ENCODE measurements around the gene KIF14. TPM values are rescaled to one million over a fixed set of nuclear protein-coding genes. Genes with fewer than 3 reads are reported as not detected.
"Not testable (repeated sequence)": the region's sequence is repeated elsewhere in the genome, so short reads cannot be mapped to it uniquely, and the experiment has no call there.

KIF14 gene
- polyA plus RNA-seq, 3 donors, result 0.03 to 0.18 (median 0.05) TPM

DNA sequence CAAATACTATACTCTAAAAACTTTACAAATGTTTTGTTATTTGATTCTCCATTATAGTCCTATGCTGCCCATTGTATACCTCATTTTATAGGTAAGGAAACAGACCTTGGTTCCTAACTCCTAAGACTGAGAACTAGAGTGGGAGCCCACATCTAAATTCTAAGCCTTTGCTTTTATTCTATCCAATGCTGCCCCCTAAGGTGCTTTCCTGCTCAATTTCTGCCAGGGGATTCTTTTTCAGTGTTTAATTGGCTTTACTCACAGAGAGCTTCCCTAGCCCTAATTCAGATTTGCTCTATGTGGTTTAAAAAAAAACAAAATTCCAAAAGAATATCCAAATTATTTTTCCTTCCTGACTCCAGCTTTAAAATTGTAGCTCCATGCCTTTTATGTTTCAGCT lies 64.5 kb downstream of the KIF14 start:
- Histone ChIP-seq H3K27me3 (ENCODE audit: control insufficient read depth in 2 of 2, insufficient read depth in 2 of 2, low read length in 2 of 2) (no peaks in the 10 kb centered on the region), H3K36me3 (replicated peaks in 1 of 2; ENCODE audit: control insufficient read depth in 1 of 2, insufficient read depth in 2 of 2, low read length in 2 of 2) (peaks cover 37 to 78% of the 10 kb centered on the region in 2 donors), H2AFZ (ENCODE audit: insufficient read depth, low read depth, low read length, poor library complexity, severe bottlenecking) (no peak overlapping the region), H3K4me2 (replicated peaks; ENCODE audit: extremely low read depth, low read length, poor library complexity, severe bottlenecking) (no peak overlapping the region), H3K27ac (ENCODE audit: low read depth in 1 of 2, low read length in 2 of 2) (no peak overlapping the region), H3K4me1 (ENCODE audit: control insufficient read depth in 1 of 2, insufficient read depth in 2 of 2, low read length in 2 of 2) (no peaks in the 10 kb centered on the region), H3K4me3 (replicated peaks in 1 of 3; ENCODE audit: low read depth in 2 of 3, low read length in 3 of 3) (no peak overlapping the region), H3K79me2 (ENCODE audit: insufficient read depth, low read length) (no peaks in the 10 kb centered on the region), H3K9me3 (replicated peaks in 1 of 2; ENCODE audit: control insufficient read depth in 1 of 2, insufficient read depth in 1 of 2, low read length in 2 of 2) (no peaks in the 10 kb centered on the region), H3K9ac (ENCODE audit: insufficient read depth, low read length, poor library complexity, severe bottlenecking) (no peak overlapping the region), H4K20me1 (ENCODE audit: insufficient read depth, low read length) (no peaks in the 10 kb centered on the region)
- H3K9me3 Mint-ChIP-seq, result no peaks in the 10 kb centered on the region
- H3K4me3 Mint-ChIP-seq, result no peak overlapping the region
- no peaks in the 10 kb centered on the region for H3K27me3 Mint-ChIP-seq (ENCODE audit: low read depth in 3 of 3)
- TF ChIP-seq, protein P1, sequence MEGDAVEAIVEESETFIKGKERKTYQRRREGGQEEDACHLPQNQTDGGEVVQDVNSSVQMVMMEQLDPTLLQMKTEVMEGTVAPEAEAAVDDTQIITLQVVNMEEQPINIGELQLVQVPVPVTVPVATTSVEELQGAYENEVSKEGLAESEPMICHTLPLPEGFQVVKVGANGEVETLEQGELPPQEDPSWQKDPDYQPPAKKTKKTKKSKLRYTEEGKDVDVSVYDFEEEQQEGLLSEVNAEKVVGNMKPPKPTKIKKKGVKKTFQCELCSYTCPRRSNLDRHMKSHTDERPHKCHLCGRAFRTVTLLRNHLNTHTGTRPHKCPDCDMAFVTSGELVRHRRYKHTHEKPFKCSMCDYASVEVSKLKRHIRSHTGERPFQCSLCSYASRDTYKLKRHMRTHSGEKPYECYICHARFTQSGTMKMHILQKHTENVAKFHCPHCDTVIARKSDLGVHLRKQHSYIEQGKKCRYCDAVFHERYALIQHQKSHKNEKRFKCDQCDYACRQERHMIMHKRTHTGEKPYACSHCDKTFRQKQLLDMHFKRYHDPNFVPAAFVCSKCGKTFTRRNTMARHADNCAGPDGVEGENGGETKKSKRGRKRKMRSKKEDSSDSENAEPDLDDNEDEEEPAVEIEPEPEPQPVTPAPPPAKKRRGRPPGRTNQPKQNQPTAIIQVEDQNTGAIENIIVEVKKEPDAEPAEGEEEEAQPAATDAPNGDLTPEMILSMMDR (IDR thresholded peaks at IDR 0.05), result no peak
- H3K36me3 Mint-ChIP-seq, result peaks cover 27 to 66% of the 10 kb centered on the region in 2 donors
- H3K27ac Mint-ChIP-seq, result no peak overlapping the region
- no peaks in the 10 kb centered on the region for H3K4me1 Mint-ChIP-seq
- no peak for DNase-seq
- intact Hi-C loops (cut with micrococcal nuclease), result no loop called here

DNA sequence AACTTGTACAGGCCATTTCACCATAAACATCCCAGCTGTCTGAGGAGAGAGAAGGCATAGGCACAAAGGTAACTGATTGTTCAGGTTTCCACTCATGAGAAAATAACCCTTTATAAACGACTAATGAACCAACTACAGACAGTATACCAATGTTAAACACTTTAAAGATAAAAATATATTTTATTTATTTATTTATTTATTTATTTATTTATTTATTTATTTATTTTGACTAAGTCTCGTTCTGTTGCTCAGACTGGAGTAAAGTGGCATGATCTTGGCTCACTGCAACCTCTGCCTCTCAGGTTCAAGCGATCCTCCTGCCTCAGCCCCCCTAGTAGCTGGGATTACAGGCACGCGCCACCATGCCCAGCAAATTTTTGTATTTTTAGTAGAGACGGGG lies 67.8 kb downstream of the KIF14 start:
- H3K27me3 Mint-ChIP-seq (ENCODE audit: low read depth in 3 of 3); intact Hi-C loops (cut with micrococcal nuclease); H3K9ac ChIP-seq (ENCODE audit: insufficient read depth, low read length, poor library complexity, severe bottlenecking); DNase-seq; H3K27me3 ChIP-seq (ENCODE audit: control insufficient read depth in 2 of 2, insufficient read depth in 2 of 2, low read length in 2 of 2); H3K79me2 ChIP-seq (ENCODE audit: insufficient read depth, low read length); H3K27ac ChIP-seq (ENCODE audit: low read depth in 1 of 2, low read length in 2 of 2); H3K9me3 ChIP-seq (replicated peaks in 1 of 2; ENCODE audit: control insufficient read depth in 1 of 2, insufficient read depth in 1 of 2, low read length in 2 of 2); H4K20me1 ChIP-seq (ENCODE audit: insufficient read depth, low read length); H3K9me3 Mint-ChIP-seq; H3K4me3 Mint-ChIP-seq; H3K4me3 ChIP-seq (replicated peaks in 1 of 3; ENCODE audit: low read depth in 2 of 3, low read length in 3 of 3); H3K27ac Mint-ChIP-seq; H3K4me1 ChIP-seq (ENCODE audit: control insufficient read depth in 1 of 2, insufficient read depth in 2 of 2, low read length in 2 of 2); H3K4me1 Mint-ChIP-seq; H3K4me2 ChIP-seq (replicated peaks; ENCODE audit: extremely low read depth, low read length, poor library complexity, severe bottlenecking); H2AFZ ChIP-seq (ENCODE audit: insufficient read depth, low read depth, low read length, poor library complexity, severe bottlenecking): not testable (repeated sequence)
- H3K36me3 Mint-ChIP-seq, result peaks cover 23 to 49% of the 10 kb centered on the region in 2 donors
- peaks cover 26 to 51% of the 10 kb centered on the region in 2 donors for H3K36me3 ChIP-seq (replicated peaks in 1 of 2; ENCODE audit: control insufficient read depth in 1 of 2, insufficient read depth in 2 of 2, low read length in 2 of 2)
- WGBS (ENCODE audit: insufficient coverage), result 100% methylated on average over 1 of the region's 6 CpGs

Data from CD14-positive monocyte (primary cell).